HK-2 (cell line): Measurements from ENCODE around the gene SEC22C.

Experiments
- DNase-seq: peaks from one replicate; pipeline ENCODE4 v3.0.0-alpha.2; 2018; ENCODE audit not compliant: unreplicated experiment

Gene SEC22C

GRCh38 chr3:42498034-42498433 lies 83.7 kb downstream of the SEC22C start:
- DNase-seq: no peak
